Uterus (tissue), 4 donors: ENCODE measurements around the gene LAMC3. TPM values are rescaled to one million over a fixed set of nuclear protein-coding genes. Genes with fewer than 3 reads are reported as not detected.
A peak's percentile ranks its signal among the peaks of the same experiment; 100 is the strongest.

ENCODE experiments used
- DNase-seq, 2 donors: peaks; one replicate each; pipeline ENCODE4 v3.0.0-alpha.2; 2019 to 2020
- H3K27ac ChIP-seq, 2 donors: fragments of 200-600 bp; sonication (generic); 1 replicate in 1 of 2; 2 replicates in 1 of 2; pipeline ENCODE4 v1.5.1; 2016 to 2018
- H3K27me3 ChIP-seq, 2 donors: fragments of 200-600 bp; sonication (generic); one replicate each; pipeline ENCODE4 v1.5.1; 2018 to 2019; ENCODE audit warnings: control low read depth in 1 of 2
- H3K36me3 ChIP-seq, 2 donors: fragments of 200-600 bp; sonication (generic); one replicate each; pipeline ENCODE4 v1.5.1; 2019; ENCODE audit warnings: control low read depth in 1 of 2
- H3K4me1 ChIP-seq, 2 donors: fragments of 200-600 bp; sonication (generic); one replicate each; pipeline ENCODE4 v1.5.1; 2018 to 2019; ENCODE audit warnings: control low read depth in 1 of 2
- H3K4me3 ChIP-seq, 2 donors: fragments of 200-600 bp; sonication (generic); 1 replicate in 1 of 2; 2 replicates in 1 of 2; pipeline ENCODE4 v1.5.1; 2018 to 2019; ENCODE audit warnings: mild to moderate bottlenecking in 1 of 2
- H3K9me3 ChIP-seq, 2 donors: fragments of 200-600 bp; sonication (generic); one replicate each; pipeline ENCODE4 v1.5.1; 2019; ENCODE audit warnings: control low read depth in 1 of 2
- CTCF ChIP-seq, 4 experiments: fragments of 200-600 bp in 2 of 4; fragments of 450-650 bp in 2 of 4; sonication (generic) in 2 of 4; IDR thresholded peaks; one replicate each; pipeline ENCODE4 v1.5.1; 2016 to 2019; ENCODE audit warnings: antibody characterized with exemption in 4 of 4, mild to moderate bottlenecking in 2 of 4, moderate library complexity in 1 of 4
- POLR2A ChIP-seq, 2 donors: fragments of 450-650 bp; IDR thresholded peaks; one replicate each; pipeline ENCODE4 v1.6.1; 2016; ENCODE audit warnings: antibody characterized with exemption in 2 of 2, mild to moderate bottlenecking in 1 of 2, moderate library complexity in 1 of 2
- intact Hi-C: fragments of 100-400 bp; cut with DNase I; formaldehyde crosslinking; loops from one replicate; pipeline ENCODE4 v1.15.1; 2023; ENCODE audit warnings: low total_unique reads
- total RNA-seq, 4 donors: library from RNA; depleted of rRNA in 3 of 4; stranded (reverse); fragments of >200 nt in 3 of 4; gene quantifications; one replicate each; pipeline versions ENCODE4 v1.1.0 to v1.2.4, GENCODE V29; 2014 to 2023
- donor health status: DM: yes; HTN: yes; CAD: no.

Gene LAMC3
- total RNA-seq, 4 donors from 2014 or later = 2.6 to 58.5 (median 3.6) TPM

DNA sequence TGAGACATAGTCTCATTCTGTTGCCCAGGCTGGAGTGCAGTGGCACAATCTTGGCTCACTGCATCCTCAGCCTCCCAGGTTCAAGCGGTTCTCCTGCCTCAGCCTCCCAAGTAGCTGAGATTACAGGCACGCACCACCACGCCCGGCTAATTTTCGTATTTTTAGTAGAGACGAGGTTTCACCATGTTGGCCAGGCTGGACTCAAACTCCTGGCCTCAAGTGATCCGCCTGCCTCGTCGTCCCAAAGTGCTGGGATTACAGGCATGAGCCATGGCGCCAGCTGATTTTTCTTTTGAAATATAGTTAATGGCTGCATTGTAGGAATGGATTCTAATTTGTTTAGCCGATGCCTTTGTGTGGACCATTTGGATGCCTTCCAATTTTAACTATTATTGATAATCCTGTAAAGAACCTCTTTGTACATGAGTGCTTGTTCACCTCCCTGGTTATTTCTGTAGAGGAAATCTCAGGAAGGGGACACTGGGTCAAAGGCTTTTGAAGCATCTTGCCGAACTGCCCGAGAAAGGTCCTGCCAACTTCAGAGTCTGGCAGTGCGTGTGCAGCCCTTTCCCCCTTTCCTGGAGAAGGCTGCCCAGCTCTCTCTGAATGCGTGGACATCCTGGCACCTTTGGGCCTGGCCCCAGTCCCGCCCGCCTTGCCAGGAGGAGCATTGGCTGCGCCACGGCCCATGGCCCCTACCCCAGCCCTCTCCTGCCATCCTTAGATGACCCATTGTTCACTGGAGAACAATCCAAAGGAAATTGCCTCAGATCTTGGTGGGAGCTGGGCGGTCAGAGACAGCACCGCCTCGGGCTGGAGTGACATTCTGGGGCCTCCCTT lies 107.5 kb downstream of the LAMC3 start:
- Histone ChIP-seq H3K27ac (peak overlapping the region in 1 of 2 donors; percentile 57), H3K4me1 (no peaks in the 10 kb centered on the region), H3K27me3 (no peaks in the 10 kb centered on the region), H3K36me3 (no peaks in the 10 kb centered on the region), H3K9me3 (no peaks in the 10 kb centered on the region), H3K4me3 (no peak overlapping the region)
- intact Hi-C loops = no loop called here
- TF ChIP-seq CTCF (IDR thresholded peaks at IDR 0.05) (no peak), POLR2A (IDR thresholded peaks at IDR 0.05) (no peak)
- peak in 1 of 2 donors; percentile 49 for DNase-seq

GRCh38 chr9:131117121-131117761 lies 108.3 kb downstream of the LAMC3 start:
- intact Hi-C loops = no loop called here
- DNase-seq = no peak

DNA sequence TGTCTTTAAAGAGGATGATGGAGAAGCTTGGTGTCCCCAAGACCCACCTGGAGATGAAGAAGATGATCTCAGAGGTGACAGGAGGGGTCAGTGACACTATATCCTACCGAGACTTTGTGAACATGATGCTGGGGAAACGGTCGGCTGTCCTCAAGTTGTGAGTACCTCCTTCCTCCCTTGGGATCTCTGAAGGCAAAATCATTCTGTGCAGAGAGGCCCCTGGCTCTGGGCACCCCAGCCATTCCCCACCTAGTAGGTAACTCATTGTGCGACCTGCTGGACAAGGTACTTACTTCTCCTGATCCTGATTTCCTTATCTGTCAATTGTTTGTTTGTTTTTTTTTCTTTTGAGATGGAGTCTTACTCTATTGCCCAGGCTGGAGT lies 108.8 kb downstream of the LAMC3 start:
- Histone ChIP-seq H3K36me3 (no peaks in the 10 kb centered on the region), H3K27ac (peak overlapping the region; percentile 57 to 60), H3K4me3 (no peak overlapping the region), H3K9me3 (no peaks in the 10 kb centered on the region), H3K27me3 (no peaks in the 10 kb centered on the region), H3K4me1 (no peaks in the 10 kb centered on the region)
- no peak for DNase-seq
- TF ChIP-seq CTCF (IDR thresholded peaks at IDR 0.05) (no peak), POLR2A (IDR thresholded peaks at IDR 0.05) (no peak)
- intact Hi-C loops = no loop called here

More at GRCh38 chr9:131117121-131117761, 108.3 kb downstream of the LAMC3 start:
- Histone ChIP-seq H3K9me3 (no peaks in the 10 kb centered on the region), H3K27me3 (no peaks in the 10 kb centered on the region), H3K4me3 (no peak overlapping the region), H3K36me3 (no peaks in the 10 kb centered on the region), H3K27ac (peak overlapping the region; percentile 57 to 60), H3K4me1 (no peaks in the 10 kb centered on the region)
- TF ChIP-seq CTCF (IDR thresholded peaks at IDR 0.05) (no peak), POLR2A (IDR thresholded peaks at IDR 0.05) (no peak)

- no peak for TF ChIP-seq POLR2A (IDR thresholded peaks at IDR 0.05)
- no peak for TF ChIP-seq CTCF (IDR thresholded peaks at IDR 0.05)
- no peak for DNase-seq
- Histone ChIP-seq H3K27ac (no peak overlapping the region), H3K9me3 (no peaks in the 10 kb centered on the region), H3K36me3 (no peaks in the 10 kb centered on the region), H3K4me1 (no peaks in the 10 kb centered on the region), H3K4me3 (no peak overlapping the region), H3K27me3 (no peaks in the 10 kb centered on the region)
- intact Hi-C loops = no loop called here
These were observed 110.6 kb downstream of the LAMC3 start for GRCh38 chr9:131119600-131119999.

GRCh38 chr9:131120620-131121228 lies 111.8 kb downstream of the LAMC3 start:
- Histone ChIP-seq H3K4me1 (no peaks in the 10 kb centered on the region), H3K27me3 (no peaks in the 10 kb centered on the region), H3K27ac (no peak overlapping the region), H3K9me3 (no peaks in the 10 kb centered on the region), H3K36me3 (no peaks in the 10 kb centered on the region), H3K4me3 (no peak overlapping the region)
- DNase-seq = no peak
- no peak for TF ChIP-seq CTCF (IDR thresholded peaks at IDR 0.05)
- no peak for TF ChIP-seq POLR2A (IDR thresholded peaks at IDR 0.05)
- intact Hi-C loops = no loop called here
